Endothelial cell of umbilical vein (primary cell): ENCODE data around the gene GUCY2D. TPM values are rescaled to one million over a fixed set of nuclear protein-coding genes. Genes with fewer than 3 reads are reported as not detected.

Experiments used
- BruUV-seq: library from RNA; stranded (reverse); fragments of 400-500 nt; replicated peaks from 2 replicates; lab custom pipeline; 2021; lab: Mats Ljungman, UMichigan
- CTCF ChIA-PET: fragments of 300-600, 350-600 bp; sonication (Branson Sonifier 250); formaldehyde crosslinking; loops from one replicate; lab custom pipeline; 2021; ENCODE audit warnings: antibody characterized with exemption, inconsistent platforms; lab: Charles Lee
- POLR2A ChIA-PET: fragments of 300-600, 350-600 bp; sonication (Branson Sonifier 250); formaldehyde crosslinking; loops from one replicate; lab custom pipeline; 2021; ENCODE audit warnings: antibody characterized with exemption, inconsistent platforms; lab: Charles Lee
- DNase-seq: peaks from one replicate; pipeline ENCODE4 v3.0.0-alpha.2; 2011; ENCODE audit warnings: low read depth, low spot score
- FAIRE-seq: peaks from 2 replicates; lab custom pipeline; 2011; peaks lifted over from hg19 to GRCh38; lab: Jason Lieb, UNC
- H2AFZ ChIP-seq: 2 replicates; pipeline ENCODE4 v1.6.0; 2012; ENCODE audit warnings: low read depth, low read length, control low read depth, inconsistent platforms
- H3K27ac ChIP-seq: 2 replicates; pipeline ENCODE4 v1.5.1; 2011; ENCODE audit warnings: low read depth, mild to moderate bottlenecking, control low read depth, low read length, moderate library complexity; ENCODE audit not compliant: insufficient read depth
- H3K27me3 ChIP-seq, 2 experiments: 2 replicates each; pipeline versions ENCODE4 v1.6.0 to v1.6.1; 2011; ENCODE audit warnings: low read length in 2 of 2, mixed read lengths in 1 of 2; ENCODE audit not compliant: control insufficient read depth in 2 of 2, insufficient read depth in 2 of 2
- H3K36me3 ChIP-seq, 2 experiments: 2 replicates in 1 of 2; 3 replicates in 1 of 2; pipeline ENCODE4 v1.5.1; 2011; ENCODE audit warnings: low read length in 2 of 2, mild to moderate bottlenecking in 1 of 2, moderate library complexity in 1 of 2; ENCODE audit not compliant: control insufficient read depth in 2 of 2, insufficient read depth in 2 of 2; ENCODE audit errors: extremely low read depth in 1 of 2
- H3K4me1 ChIP-seq: 3 replicates; pipeline ENCODE4 v1.5.1; 2011; ENCODE audit warnings: mild to moderate bottlenecking, low read length; ENCODE audit not compliant: control insufficient read depth, insufficient read depth; ENCODE audit errors: extremely low read depth
- H3K4me2 ChIP-seq: 2 replicates; pipeline ENCODE4 v1.6.1; 2011; ENCODE audit warnings: low read length, control low read depth, mixed read lengths; ENCODE audit not compliant: insufficient read depth
- H3K4me3 ChIP-seq, 3 experiments: fragments of 200-600 bp in 1 of 3; sonication (generic), shearing (Covaris generic) in 1 of 3; replicated peaks in 1 of 3; 2 replicates each; pipeline ENCODE4 v1.5.1; 2011 to 2016; ENCODE audit warnings: control low read depth in 3 of 3, low read length in 3 of 3, mild to moderate bottlenecking in 2 of 3, inconsistent platforms in 1 of 3, low read depth in 1 of 3, moderate library complexity in 1 of 3; ENCODE audit not compliant: insufficient read depth in 1 of 3
- H3K79me2 ChIP-seq: 2 replicates; pipeline ENCODE4 v1.6.0; 2012; ENCODE audit warnings: low read length, inconsistent platforms; ENCODE audit not compliant: control insufficient read depth, insufficient read depth
- H3K9ac ChIP-seq: replicated peaks from 2 replicates; pipeline ENCODE3; 2011; ENCODE audit warnings: low read length, control low read depth; ENCODE audit not compliant: insufficient read depth; ENCODE audit errors: extremely low read depth
- H3K9me1 ChIP-seq: replicated peaks from 3 replicates; pipeline ENCODE4 v1.6.0; 2011; ENCODE audit warnings: mild to moderate bottlenecking, low read length; ENCODE audit not compliant: control insufficient read depth, insufficient read depth; ENCODE audit errors: extremely low read depth
- H3K9me3 ChIP-seq: replicated peaks from 2 replicates; pipeline ENCODE4 v1.5.1; 2012; ENCODE audit warnings: low read length, inconsistent platforms; ENCODE audit not compliant: control insufficient read depth, insufficient read depth
- H4K20me1 ChIP-seq: replicated peaks from 2 replicates; pipeline ENCODE3; 2011; ENCODE audit warnings: mild to moderate bottlenecking, low read length; ENCODE audit not compliant: control insufficient read depth, insufficient read depth; ENCODE audit errors: extremely low read depth
- CTCF ChIP-seq, 2 donors: IDR thresholded peaks; 1 replicate in 1 of 2; 2 replicates in 1 of 2; pipeline ENCODE4 v1.5.1; 2011; ENCODE audit warnings: low read length in 2 of 2, mild to moderate bottlenecking in 2 of 2, moderate library complexity in 2 of 2, control low read depth in 1 of 2, inconsistent platforms in 1 of 2, low read depth in 1 of 2; ENCODE audit not compliant: insufficient read depth in 1 of 2; ENCODE audit errors: extremely low read depth in 1 of 2
- JUN ChIP-seq: IDR thresholded peaks from 2 replicates; pipeline ENCODE4 v1.6.1; 2011; ENCODE audit warnings: borderline replicate concordance, low read depth; ENCODE audit not compliant: insufficient read length, insufficient read depth
- MAX ChIP-seq: IDR thresholded peaks from 2 replicates; pipeline ENCODE4 v1.6.1; 2011; ENCODE audit not compliant: insufficient read depth, insufficient read length
- MYC ChIP-seq: IDR thresholded peaks from one replicate; pipeline ENCODE4 v1.6.1; 2011; ENCODE audit warnings: mild to moderate bottlenecking, low read depth, low read length
- POLR2AphosphoS5 ChIP-seq: IDR thresholded peaks from 2 replicates; pipeline ENCODE4 v1.6.1; 2012; ENCODE audit warnings: low read depth, mild to moderate bottlenecking, control low read depth, low read length, moderate library complexity; ENCODE audit not compliant: insufficient read depth
- dilution Hi-C: fragments of 300-500 bp; cut with MboI; formaldehyde crosslinking; loops from one replicate; pipeline ENCODE4 v1.15.0; 2019; ENCODE audit warnings: low sequenced_read_pairs; ENCODE audit not compliant: extremely low pct_ligation_motif_present
- intact Hi-C: fragments of 100-400 bp; cut with micrococcal nuclease; formaldehyde crosslinking; loops from one replicate; pipeline ENCODE4 v1.10.0; 2022
- polyA plus RNA-seq, 4 experiments: library from polyadenylated mRNA; depleted of rRNA in 3 of 4; stranded (reverse) in 3 of 4; unstranded in 1 of 4; fragments of >200 nt; gene quantifications; 2 replicates each; pipeline versions ENCODE4 v1.2.1 to v1.2.3, GENCODE V29; 2011 to 2012; ENCODE audit warnings: missing spikeins in 1 of 4
- total RNA-seq: library from RNA; stranded (reverse); gene quantifications from 2 replicates; pipeline ENCODE4 v1.2.3, GENCODE V29; 2021

GUCY2D gene
- total and polyA plus RNA-seq, 2 donors (not counting 3 experiments of a cell fraction or from before 2014, with no cell fraction given), result not detected

GRCh38 chr17:8005357-8005756 lies 2.9 kb downstream of the GUCY2D start:
- Histone ChIP-seq H3K27me3 (peaks cover 46 to 49% of the 10 kb centered on the region in 2 experiments), H3K4me2 (no peak overlapping the region), H3K9me1 (no peaks in the 10 kb centered on the region), H2AFZ (no peak overlapping the region), H3K4me1 (no peaks in the 10 kb centered on the region), H3K9me3 (no peaks in the 10 kb centered on the region), H3K9ac (no peak overlapping the region), H3K79me2 (no peaks in the 10 kb centered on the region), H3K27ac (no peak overlapping the region), H4K20me1 (no peaks in the 10 kb centered on the region), H3K36me3 (no peaks in the 10 kb centered on the region), H3K4me3 (no peak overlapping the region)
- FAIRE-seq (no peak), DNase-seq (no peak)
- intact Hi-C loops, result no loop called here
- ChIA-PET CTCF (interaction anchor here (2.5 kb wide), 1 partner anchor 15 kb away, joined by 10 read pairs; no protein-coding TSS in a partner anchor), POLR2A (no interaction called here)
- no peak for TF ChIP-seq CTCF (IDR thresholded peaks at IDR 0.05; ENCODE audit: extremely low read depth in 1 of 2, insufficient read depth in 1 of 2, low read depth in 1 of 2, low read length in 2 of 2)
- TF ChIP-seq MAX, result no peak
- no peak for TF ChIP-seq POLR2AphosphoS5
- TF ChIP-seq JUN, result no peak
- no peak for TF ChIP-seq MYC
- no TSS peak for BruUV-seq
- dilution Hi-C loops, result no loop called here
